Fibroblast of peridontal ligament (primary cell): ENCODE results near the gene CREB3L2.

ENCODE experiments used
- DNase-seq: peaks from one replicate; pipeline ENCODE4 v3.0.0-alpha.2; 2010; ENCODE audit errors: extremely low read depth

Gene CREB3L2

DNA sequence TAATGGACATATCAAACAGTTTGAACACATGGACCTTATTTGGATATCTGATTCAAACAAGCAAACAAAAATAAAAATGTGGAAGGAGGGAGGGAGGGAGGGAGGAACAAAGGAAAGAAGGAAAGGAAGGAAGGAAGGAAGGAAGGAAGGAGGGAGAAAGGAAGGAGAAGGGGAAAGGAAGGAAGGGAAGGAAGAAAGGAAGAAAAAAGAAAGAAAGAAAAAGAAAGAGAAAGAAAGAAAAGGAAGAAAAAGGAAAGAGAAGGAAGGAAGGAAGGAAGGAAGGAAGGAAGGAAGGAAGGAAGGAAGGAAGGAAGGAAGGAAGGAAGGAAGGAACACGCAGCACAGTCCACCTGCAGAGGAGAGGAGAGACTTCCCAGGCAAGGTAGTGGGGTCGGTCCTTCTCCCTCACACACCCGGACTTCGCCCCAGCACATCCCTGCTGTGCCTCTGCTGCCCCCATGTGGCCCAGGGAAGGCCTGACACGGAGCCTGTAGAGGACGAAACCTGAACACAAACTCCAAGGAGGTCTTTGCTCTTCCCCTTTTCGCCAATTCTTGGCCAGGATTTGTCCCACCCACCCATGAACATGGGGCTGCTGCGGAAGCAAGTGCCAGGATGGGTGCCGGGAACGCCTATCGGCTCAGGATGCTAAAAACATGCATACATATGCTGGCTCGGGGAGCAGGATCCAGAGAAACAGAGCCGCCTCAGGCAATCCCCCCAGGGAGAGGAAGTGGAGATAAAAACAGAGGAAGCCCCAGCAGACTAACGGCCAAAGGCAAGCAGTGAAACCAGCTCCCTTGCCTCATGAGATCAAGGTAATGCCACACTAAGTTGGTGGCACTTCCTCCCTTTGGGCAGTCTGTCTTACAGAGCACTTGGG is 102.8 kb downstream of the CREB3L2 start:
- DNase-seq = peak; percentile 72

DNA sequence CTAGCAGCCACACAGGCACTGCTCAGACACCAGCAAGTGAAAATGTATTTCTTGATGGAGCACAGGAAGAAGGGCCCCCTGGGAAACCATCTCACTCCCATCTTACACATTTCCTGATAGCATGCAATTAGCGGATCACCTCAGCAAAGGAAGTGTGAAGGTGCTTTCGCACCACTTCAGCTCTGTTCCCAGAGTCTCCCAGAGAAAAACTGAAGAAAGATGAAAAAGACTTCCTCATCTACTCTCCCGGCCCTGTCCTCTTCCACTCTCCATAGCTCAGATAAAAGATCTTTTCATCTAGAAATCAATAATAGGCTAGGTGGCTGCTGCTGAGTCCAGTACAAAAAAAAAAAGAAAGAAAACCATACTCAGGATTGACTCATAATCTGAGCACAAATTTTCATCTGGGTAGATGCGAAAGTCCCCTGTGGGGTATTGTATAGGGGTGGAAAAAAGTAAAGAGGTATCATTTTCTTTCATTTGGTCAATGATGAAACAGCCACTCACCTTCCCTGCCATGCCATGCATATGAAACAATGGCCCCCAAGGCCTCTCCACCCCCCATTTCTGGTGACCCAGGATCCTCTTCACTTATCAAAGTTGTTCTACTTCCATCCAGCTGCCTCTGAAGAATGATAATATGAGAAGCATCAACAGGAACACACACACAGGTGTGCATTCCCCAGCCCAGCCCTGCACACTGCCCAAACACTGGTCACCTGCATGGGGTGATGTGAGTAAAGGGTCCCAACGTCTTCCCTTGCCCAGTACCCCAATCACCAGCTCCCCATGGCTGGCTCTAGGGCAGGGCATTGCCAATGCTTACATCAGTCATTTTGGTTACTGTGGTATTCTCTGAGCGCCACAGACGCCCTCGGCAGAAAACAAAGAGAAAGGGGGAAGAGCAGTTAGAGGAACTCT is 106.3 kb downstream of the CREB3L2 start:
- DNase-seq = no peak

DNA sequence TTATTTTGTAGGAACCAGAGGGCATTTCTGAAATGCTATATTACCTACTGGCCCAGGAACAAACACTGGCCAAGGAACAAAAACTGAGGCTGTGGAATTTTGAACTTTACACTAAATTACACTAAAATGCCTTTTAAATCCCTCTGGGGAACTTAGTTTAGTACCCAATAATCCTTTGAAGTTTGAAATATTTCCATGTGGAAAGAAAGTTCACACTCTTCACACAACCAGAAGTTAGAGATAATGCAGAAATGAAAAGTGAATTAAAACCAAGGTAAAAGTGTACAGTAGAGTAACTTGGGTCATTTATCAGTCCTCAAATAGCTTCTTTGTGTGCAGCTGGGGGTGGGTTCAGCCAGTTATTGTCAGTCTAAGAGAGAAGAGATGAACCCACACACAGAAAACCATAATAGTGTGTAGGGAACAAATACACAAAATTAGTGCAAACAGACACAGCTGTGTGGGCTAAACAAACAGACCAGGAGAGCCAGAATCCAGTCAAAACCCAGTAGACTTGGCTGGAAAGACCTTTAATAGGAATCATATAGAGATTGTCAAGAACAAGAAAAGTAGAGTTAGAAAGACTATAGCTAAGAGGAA is 108.6 kb downstream of the CREB3L2 start:
- DNase-seq = no peak

DNA sequence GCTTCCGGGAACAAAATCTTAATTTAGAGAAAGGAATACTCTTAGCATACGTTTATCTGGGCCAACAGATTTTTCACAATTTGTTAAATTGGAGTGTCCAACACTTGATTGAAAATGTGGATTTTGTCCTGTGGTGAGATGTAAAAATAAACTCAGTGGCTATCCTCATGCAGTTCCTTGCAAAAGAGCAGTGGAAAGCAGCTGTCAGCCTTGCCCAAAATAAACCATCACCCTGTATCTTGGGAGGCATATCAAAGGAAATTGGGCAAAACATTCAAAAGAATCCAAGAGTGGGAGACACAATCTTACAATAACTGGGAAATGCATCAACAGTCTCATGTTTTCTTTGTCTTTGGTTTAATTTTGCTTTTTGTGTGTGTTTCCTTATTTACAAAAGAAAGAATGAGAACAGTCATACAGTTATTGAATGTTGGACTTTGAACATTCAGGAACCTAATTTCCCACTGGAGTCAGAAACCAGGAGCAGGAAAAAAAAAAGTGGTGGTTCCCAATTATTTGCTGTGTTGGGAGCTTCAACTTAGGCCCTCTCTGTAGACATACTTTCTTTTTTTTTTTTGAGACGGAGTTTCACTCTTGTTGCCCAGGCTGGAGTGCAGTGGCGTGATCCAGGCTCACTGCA is 110.8 kb downstream of the CREB3L2 start:
- peak; percentile 62 for DNase-seq

DNA sequence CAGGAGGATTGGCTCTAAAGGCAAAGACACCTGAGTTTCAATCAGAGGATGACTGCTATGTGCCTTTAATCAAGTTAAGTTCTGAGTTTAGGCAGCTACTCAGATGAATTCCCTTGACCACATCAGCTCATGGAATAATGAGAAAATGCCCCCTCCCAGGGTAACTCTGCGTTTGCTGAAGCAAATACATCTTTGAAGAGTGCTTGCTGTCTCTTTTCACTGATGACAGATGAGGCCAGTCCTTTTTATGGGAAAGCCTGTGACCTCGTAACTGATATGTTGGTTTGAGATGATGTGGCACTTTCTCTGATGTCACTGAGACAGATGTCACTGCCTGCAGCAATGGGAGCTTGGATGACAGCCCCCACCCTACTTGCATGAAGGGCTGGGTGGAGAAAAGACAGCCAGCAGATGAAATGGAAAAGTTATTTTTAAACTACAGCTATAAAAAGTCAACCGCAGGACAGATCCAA is 111.4 kb downstream of the CREB3L2 start:
- DNase-seq = peak; percentile 31

DNA sequence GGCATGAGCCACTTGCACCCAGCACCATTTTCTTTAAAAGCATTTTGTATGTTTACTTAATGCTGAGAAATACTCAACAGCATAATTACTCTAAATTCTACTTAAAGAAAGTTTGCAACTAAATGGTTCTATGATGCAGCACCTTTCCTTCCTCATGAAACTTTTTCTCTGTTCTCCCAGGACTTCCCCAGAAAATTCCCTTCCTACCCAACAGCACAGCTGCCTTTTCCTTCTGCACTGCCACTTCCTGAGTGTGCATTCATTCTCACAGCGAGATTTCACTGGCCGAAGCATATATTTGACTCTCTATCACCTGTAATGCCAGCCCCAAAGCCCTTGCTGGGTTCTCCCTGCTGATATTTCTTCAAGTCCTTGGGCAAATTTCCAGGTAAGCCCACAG is 113.6 kb downstream of the CREB3L2 start:
- no peak for DNase-seq

DNA sequence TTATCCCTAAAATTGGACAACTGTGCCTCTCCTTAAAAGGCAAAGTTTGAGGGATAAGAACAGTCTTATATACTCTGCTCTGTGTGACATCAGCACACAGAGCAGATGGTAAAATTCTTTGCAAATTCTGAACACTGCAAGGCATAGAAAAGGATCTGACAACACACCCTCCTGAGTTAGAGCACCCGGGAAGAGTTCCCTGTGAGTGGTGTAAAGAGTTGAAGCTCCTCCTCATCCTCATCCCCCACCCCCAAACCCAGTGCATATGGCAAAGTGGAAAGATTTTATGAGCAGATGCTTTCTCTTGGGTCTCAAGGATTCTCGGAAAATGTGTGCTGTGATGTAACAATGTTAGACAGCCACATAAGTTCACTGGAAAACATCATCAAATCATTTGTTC is 115.1 kb downstream of the CREB3L2 start:
- peak; percentile 44 for DNase-seq

DNA sequence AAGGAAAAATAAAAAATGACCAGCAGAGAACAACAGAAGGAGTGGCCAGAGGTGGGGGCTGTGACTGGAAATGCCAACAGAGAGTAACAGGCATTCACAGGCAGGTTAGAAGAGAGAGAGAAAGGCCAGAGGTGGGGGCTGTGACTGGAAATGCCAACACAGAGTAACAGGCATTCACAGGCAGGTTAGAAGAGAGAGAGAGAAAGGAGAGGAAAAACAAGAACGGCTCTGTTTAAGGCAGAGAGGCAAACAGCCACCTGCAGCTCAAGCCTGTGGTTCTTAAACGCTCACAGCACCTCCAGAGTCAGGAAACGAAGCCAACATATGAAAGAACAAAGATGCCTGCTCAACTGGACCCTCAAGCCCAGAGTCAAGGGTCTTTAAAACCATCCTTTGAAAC is 115.6 kb downstream of the CREB3L2 start:
- DNase-seq = no peak

DNA sequence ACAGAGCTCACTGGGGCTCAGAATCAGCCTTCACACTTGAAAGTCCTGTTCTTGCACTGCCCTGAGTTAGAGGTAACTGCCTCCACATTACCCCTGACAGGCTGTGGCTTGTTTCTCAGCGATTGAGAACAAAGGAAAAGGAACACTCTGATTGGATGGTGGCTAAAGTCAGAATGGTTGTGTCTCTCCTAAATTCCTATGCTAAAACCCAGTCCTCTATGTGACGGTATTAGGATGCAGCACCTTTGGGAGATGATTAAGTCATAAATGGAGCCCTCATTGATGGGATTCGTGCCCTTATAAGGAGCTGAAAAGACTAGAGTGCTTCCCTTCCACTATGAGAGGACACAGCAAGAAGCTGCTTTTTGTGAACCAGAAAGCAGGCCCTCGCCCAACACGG is 116.2 kb downstream of the CREB3L2 start:
- DNase-seq = no peak

DNA sequence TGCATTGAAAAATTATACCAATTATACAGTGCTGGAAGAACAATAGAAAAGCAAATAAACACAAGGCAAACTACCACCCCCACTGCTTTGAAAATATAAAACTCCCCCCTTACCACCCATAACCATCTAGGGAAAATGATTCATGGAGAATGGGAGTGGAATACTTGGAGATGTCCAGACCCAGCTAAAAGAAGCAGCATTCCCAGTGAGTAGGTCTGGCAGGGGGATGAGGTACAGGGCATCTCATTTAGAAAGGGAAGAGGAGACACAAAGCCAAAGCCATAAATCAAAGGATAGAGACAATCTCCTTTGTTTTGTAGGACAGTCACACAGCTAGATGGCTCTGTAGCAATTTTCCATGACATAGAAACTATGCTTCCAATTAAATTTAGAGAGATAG is 119.1 kb downstream of the CREB3L2 start:
- DNase-seq = peak; percentile 25

DNA sequence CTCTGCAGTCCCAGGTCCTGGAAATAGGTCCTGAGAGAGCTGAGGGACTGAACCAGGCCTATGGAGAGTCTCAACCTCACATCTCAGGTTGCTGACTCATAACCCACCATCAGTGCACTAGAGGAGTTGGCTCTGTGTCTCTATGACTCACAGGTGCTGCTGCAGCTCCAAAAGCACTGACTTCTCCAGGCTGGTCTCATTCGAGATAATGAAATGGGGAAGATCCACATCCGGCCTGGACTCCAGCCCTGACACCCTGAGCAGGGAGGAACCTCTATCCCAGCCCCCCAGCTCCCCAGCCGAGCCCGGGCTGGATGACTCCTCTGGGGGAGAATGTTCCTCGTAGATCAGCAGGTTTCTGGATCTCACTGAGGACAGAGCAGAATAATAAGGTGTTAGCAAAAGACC is 119.6 kb downstream of the CREB3L2 start:
- peak; percentile 89 for DNase-seq

DNA sequence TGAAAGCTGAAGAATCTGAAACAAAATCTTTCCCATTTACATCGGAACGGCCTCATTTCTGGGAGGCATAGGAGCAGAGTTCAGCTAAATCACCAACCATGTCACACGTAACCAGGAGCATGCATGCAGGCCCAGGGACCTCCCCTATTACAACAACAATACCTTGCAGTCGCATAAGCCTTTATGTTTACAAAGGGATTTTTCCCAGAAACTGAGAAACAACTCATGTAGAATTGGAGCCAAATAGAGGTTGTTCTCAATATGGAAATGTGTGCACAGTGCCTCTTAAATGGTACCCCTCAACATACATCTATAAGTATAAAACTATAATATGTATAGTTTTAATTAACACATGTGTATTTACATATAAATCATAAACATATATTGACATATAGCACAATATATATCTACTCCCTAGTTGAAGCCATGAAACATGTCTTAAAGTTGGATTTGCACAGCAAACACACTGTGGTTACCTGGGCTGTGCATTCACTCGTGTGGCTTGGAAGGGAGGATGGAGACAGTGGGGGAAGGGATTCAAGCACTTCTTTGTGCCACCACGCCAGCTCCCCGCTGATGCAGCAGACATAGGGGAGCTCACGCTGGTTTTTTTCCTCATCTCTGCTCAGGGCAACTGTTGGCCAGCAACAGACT is 120.2 kb downstream of the CREB3L2 start:
- DNase-seq = no peak

DNA sequence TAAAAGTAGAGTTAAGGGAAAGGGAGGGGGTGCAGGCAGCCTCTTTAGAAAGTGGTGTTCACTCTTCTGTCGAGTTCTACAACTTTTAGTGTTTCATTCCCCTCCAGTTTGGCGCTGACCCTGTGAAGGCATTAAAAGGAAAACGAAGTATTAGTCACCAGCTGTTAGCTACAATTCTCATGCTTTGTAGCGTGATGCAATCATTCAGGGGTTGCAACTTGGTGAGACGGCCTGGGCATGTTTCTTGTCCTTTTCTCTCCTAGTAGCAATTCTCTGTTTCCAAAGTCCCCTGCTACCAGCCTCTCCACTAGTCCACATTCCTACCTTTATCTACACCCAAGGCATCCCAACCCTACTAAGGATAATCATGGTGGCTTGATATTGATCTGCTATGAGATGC is 121.5 kb downstream of the CREB3L2 start:
- DNase-seq = peak; percentile 71

DNA sequence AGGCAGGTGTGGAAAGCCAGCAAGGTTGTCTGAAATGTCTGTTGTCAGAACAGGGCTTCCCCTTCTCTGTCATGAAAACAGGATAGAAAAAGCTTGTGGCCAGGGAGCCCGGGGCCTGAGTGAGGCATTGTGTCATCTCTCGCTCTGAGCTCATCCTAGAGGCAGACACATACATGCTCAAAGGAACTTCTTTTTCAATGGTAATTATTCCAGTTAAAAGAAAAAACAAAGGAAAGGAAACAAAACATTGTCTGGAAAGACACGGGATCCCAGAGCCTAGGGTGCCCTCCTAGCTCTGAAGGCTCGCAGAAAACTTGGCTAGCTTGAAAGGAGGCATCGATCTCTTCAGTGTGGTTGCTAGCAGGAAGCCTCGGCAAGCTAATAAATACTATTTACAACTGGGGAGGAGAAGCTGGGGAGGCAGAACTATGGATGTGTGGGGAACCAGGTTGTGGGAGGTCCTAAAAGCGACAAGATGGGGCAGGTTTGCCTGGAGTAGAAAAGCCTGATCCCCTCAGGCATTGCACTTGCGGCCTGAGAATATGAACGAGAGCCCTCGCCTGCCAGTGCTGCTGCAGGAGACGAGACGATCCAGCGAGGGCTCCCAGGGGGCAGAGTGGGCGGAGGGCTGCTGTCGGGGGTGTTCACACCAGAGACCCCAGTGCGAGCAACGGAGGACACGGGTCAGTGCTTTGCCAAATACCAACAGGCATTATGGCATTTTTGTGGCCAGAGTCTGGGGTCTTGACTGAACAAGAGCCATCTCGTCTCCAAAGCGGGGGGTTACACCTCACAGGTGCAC is 122.3 kb downstream of the CREB3L2 start:
- DNase-seq = peak; percentile 38

DNA sequence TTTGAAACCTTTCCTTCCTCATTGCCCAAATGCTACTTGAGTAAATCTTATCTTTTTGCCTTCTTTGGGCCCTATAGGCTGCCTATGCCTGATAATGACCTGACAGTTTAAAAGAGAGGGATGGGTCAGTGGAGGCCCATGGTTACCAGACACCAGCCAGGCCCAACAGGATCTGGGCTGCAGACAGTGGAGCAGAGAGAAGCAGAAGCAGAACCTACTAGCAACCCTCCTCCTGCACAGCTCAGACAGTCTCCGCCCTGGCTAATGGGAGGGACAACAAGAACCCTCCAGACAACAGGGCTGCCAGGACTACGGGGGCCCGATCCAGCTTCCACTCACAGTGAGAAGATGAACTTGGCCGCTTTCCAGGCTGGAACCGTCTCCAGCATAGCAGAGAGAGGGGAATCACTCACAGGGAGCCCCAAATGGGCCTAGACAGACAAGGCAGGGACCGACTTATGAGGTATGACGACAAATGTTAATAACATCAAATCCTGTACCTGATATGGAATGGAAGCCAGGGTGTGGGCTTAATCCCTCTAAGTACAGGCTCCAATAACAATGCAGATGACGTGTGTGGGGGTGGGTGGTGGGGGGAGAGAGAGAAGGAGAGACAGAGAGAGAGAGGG is 123.4 kb downstream of the CREB3L2 start:
- DNase-seq = no peak

DNA sequence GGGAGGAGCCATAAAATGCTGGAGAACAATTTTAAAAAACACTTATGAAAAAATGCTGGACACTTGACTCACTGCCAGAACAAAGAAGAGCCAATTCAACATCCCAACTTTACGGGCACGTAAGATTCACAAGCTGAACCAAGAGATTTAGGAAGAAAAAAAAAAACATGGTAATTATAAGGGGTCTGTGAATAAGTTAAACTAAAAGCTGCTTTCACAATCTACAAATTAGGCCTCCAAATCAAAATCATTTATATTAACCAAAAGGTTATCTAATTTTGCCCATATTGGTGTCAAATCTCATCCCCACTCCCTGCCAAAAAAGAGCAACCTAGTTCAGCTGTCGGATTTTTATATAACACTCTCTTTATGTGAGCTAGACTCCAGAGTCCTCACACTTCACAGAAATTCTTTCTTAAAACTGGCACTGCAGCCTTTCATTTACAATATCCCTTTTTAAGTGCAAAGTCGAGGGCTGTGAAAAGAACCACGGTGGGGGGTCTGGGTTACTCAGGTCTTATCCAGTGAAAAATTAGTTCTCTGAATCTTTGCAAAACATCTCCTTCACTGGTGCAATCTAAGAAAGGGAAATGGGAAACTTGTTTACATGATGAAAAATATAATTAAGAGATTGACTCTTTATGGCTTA is 124.7 kb downstream of the CREB3L2 start:
- no peak for DNase-seq

DNA sequence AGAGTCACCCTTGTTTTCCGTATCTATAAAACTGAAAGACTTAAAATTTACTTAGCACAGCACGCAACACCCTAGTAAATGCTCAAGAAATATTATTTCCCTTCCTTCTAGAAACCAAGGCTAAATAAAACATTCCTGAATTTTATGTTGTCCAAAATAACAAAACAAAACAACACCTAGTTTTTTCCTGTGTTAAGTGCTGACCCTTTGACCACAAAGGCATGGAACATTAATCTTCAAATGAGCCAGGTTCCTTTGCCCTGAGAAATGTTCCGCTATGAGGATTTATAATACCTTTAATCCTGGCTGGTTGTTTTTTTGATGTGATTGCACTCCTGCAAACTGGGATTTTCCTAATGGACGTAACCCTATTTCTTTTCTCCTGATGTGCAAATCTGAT is 126.1 kb downstream of the CREB3L2 start:
- no peak for DNase-seq

DNA sequence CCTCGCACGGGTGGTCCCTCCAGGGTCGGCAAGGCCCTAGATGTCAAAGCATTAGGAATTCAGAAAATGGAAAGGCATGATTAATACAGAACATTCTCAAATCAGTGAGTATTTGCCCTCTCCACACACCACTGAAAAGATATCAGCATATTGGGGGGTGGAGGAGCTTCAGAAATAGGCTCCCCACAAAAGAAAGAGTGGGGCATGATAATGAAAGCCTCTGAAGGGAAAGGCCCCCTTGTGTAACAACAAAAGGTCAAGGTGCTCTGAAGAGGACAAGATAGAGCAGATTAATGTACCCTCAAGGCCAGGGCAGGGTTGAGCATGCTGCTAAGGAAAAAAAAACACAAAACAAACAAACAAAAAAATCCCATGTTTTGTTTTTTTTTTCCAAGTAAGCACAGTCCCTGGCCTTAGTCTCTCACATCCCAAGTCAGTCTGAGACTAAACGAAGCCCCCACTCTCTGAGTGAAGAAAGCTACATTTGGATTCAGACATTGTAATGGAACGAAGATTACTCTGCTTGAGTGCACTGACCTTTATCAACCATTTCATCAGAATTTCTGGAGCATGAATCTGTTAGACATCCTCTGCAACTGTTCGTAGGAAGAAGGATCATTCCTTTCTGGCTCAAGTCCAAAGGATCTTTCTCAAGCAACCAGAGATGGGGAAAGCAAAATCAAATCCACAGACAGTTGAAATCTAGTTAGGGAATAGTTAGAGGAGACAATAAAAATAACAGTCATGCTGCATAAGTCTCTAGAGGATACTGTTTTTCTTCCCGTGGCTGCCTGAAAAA is 127.7 kb downstream of the CREB3L2 start:
- peak; percentile 100 for DNase-seq
